NCI-H187 (cell line): Measurements from ENCODE around the gene CHSY3.

Experiments
- DNase-seq, 2 experiments: peaks; one replicate each; lab custom pipeline; 2025; lab: John Stamatoyannopoulos, UW

Gene CHSY3

DNA sequence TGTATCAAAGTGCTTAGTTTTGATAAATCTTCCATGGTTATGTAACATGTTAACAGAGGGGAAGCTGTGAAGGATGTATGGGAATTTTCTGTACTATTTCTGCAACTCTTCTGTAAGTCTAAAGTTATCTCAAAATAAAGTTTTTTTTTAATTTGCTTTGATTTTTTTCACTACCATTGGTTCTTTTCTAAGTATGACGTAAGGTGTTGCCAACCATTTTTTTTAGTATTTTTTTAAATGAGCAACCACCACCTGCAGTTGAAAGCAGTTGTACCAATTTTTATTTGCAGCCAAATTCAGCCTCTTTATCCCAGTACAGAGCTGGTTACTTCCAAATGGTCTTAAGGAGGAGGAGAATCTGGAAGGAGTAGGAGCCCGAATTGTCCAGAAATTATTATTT lies 192.2 kb downstream of the CHSY3 start:
- DNase-seq = no peak

DNA sequence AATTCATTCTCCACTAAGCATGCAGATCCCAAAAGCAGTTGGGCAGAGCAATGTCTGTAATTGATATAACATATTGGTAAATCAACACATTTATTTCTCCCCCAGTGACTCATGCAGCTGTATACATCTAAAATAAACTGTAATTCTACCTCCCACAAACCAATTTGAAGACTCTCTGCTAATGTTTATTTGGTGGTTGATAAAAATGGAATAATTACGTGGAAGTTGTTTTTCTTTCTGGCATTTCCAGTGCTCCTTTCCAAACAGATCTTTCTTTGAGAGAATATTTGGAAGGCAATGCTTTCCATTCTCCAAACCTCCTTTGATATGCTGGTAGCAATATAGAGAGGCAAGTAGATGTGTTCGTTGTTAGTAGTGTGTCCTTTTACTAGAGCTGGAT lies 194.7 kb downstream of the CHSY3 start:
- DNase-seq = no peak

DNA sequence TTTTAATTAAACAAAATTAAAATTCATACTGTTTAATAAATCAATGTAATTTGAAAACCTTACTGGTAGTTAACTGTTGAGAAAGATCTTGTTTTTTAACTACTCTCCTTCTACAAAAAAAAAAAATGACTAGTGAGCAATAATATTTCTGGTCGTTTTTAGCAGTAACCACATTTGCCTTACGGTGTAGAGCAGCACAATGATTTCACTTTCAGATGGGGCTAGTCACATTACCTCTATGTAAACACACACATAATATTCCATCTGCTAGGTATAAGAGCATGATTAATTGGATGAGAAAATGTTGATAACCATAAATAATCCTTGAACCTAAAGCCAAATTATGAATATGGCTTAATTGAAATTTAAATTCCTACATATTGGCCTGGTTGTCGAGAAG lies 198.1 kb downstream of the CHSY3 start:
- DNase-seq = no peak

- DNase-seq = no peak
These were observed 198.7 kb downstream of the CHSY3 start for GRCh38 chr5:130102960-130103359.

GRCh38 chr5:130104895-130105688 lies 200.8 kb downstream of the CHSY3 start:
- no peak for DNase-seq

GRCh38 chr5:130106480-130106879 lies 202.2 kb downstream of the CHSY3 start:
- no peak for DNase-seq

- DNase-seq = no peak
These were observed 204.9 kb downstream of the CHSY3 start for GRCh38 chr5:130109152-130109551.

GRCh38 chr5:130110328-130110727 lies 206.1 kb downstream of the CHSY3 start:
- no peak for DNase-seq

DNA sequence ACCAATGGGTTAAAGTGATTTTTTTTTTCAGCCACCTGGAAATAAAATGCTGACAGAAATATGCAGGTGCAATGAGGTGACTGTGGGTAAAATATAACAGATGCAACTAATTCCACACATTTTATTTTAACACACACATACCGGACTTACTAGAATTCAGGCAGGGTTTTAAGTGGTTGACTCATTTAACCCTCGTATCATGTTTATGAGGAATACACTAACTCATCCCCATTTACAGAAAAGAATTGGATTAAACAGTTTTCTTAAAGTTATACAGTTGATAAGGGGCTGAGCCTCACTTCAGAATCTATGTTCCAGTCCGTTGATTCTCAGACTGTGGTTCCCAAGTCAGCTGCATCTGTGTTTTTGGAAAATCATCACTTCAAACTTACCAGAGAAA lies 207.5 kb downstream of the CHSY3 start:
- no peak for DNase-seq

- no peak for DNase-seq
These were observed 208.0 kb downstream of the CHSY3 start for GRCh38 chr5:130112246-130112645.

- DNase-seq = no peak
These were observed 211.4 kb downstream of the CHSY3 start for GRCh38 chr5:130115686-130116085.

- no peak for DNase-seq
These were observed 212.2 kb downstream of the CHSY3 start for GRCh38 chr5:130116462-130116861.

- no peak for DNase-seq
These were observed 212.7 kb downstream of the CHSY3 start for GRCh38 chr5:130116972-130117371.

- DNase-seq = no peak
These were observed 222.5 kb downstream of the CHSY3 start for GRCh38 chr5:130126746-130127145.

DNA sequence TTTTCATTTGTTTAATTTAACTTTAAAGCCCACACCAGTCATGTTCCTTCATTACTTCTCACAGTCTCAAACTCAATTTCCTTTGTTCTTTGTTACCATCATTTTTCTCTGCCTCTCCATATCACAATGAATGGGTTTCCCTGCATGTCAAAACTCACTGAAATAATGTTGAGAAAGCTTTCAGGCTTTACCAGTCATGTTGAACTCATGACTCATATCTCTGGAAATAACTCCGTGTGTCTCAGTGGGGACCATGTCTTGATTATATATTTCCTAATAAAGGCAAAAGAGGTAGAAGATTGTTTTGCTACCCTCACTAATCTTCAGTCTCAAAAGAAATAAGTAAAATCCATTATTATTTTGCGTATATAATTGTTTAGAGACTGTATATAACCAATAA lies 231.2 kb downstream of the CHSY3 start:
- DNase-seq = no peak

GRCh38 chr5:130136300-130136699 lies 232.0 kb downstream of the CHSY3 start:
- DNase-seq = no peak

DNA sequence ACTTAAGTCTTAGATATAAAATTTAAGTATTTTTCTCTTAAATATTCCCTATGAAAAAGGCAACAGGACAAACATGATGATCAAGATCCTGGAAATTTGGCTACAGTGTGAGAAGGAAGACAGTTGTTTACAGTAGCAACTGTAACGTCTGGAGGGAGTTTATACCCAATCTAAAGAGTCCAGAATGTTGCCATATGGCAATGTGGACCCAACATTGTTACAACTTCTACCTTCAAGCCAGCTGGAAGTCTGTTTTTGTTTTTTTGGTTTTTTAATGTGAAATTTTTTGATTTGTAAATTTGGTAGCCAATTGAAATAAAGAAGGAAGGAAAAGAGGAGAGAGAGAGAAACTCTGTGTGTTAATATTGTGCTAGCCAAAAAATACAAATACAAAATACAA lies 233.4 kb downstream of the CHSY3 start:
- DNase-seq = no peak

- DNase-seq = no peak
These were observed 234.3 kb downstream of the CHSY3 start for GRCh38 chr5:130138406-130139045.

DNA sequence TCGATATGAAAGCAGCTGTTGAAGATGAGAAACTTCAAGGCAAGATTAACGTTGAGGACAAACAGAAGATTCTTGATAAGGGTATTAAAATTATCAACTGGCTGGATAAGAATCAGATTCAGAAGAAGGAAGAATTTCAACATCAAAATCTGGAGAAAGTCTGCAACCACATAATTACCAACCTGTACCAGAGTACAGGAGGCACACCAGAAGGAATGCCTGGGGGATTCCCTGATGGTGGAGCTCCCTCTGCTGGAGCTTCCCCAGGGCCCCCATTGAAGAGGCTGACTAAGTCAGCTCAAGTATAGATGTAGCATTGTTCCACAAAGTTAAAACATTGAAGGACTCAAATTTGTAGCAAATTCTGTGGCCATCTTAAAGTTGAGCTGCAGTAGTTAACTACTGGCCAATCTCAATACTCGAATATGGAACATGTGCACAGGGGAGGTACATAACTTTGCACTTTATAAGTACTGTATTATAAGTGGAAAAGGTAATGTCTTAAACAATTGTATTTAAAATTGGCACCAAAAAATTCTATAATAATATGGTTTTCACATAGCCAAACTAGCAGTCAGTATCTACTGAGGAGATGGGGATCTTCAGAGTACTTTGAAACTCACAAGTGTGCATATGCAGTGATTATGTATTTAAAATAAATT lies 237.5 kb downstream of the CHSY3 start:
- DNase-seq = no peak

GRCh38 chr5:130151239-130151638 lies 247.0 kb downstream of the CHSY3 start:
- no peak for DNase-seq

DNA sequence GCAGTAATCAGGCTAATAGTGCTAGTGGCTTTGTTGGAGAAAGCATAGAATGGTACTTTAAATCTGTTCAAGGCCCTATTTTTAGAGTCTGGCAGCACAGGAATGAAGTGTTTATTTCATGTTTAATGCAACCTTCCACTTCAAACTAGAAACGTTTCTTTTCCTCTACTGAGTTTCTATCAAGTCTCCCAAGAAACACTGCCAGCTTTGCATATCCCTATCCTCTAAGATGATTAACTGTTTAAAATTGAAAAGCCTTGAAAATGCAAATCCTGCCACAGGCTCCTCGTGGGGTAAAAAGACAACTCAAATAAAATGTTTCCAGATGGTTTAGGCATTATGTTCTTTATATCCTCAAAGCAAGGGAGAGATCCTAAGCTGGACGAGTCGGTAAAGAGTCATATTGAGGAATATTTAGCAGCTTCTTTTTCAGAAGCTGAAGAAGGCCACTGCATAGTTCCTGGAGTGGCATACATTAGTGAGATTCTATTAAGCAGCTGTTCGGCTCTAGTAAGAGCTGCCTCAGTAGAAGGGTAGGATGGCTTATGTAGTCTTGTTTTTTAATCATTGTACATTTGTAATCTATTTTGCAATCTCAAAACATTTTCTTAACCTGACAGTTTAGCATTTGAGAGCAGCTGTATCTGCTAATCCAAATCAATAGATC lies 251.2 kb downstream of the CHSY3 start:
- DNase-seq = no peak

DNA sequence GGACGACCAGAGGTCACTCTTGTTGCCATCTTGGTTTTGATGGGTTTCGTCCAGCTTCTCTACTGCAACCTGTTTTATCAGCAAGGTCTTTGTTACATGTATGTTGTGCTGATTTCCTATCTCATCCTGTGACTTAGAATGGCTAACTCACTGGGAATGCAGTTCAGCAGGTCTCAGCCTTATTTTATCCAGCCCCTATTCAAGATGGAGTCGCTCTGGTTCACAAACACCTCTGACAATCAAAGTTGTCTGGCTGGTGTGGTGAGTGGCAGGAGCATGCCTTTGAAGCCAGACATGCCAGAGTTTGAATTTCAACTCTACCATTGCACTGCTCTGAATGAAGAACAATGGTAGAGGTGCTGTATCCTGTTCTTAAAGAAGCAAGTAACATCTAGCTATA lies 253.8 kb downstream of the CHSY3 start:
- no peak for DNase-seq

DNA sequence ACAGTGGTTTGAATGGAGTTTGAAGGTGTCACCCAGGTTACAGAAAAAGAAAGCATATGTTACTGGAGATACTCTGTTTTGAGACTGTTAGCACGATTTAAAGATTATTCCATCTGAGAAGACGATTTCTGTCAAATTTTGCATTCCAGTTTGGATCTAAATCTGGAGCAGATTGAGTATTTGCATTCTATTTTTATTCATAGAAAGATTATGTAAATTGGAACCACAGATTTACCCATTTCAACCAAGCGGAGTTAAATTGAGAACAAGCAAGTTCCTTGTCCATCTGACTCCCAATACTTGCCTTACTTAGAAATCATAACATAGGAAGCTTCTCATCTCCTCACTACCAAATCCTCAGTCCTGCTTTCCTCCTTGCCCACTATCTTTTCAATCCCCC lies 255.7 kb downstream of the CHSY3 start:
- no peak for DNase-seq
